ENCODE data around the gene THSD7A.

DNA sequence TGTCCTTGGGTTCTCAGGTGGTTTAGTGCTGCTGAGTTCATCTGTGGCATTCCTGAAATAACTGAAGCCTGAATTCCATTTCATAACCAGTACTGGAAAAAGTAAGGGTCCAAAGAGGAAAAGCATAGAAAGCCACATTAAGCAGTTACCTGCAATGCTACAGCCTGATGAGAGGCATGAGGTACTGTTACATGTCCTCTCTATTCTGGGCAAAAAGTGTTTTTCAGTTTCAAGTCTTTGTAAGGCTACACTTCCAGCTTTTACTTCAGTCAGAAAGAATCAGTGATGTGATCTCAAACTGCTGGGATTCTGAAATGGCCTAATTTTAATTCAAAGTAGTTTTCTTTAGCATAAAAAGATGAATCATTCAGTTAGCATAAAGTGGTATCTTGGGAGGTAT is 488.9 kb downstream of the THSD7A start:
- TF ChIP-seq, protein P1, sequence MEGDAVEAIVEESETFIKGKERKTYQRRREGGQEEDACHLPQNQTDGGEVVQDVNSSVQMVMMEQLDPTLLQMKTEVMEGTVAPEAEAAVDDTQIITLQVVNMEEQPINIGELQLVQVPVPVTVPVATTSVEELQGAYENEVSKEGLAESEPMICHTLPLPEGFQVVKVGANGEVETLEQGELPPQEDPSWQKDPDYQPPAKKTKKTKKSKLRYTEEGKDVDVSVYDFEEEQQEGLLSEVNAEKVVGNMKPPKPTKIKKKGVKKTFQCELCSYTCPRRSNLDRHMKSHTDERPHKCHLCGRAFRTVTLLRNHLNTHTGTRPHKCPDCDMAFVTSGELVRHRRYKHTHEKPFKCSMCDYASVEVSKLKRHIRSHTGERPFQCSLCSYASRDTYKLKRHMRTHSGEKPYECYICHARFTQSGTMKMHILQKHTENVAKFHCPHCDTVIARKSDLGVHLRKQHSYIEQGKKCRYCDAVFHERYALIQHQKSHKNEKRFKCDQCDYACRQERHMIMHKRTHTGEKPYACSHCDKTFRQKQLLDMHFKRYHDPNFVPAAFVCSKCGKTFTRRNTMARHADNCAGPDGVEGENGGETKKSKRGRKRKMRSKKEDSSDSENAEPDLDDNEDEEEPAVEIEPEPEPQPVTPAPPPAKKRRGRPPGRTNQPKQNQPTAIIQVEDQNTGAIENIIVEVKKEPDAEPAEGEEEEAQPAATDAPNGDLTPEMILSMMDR (IDR thresholded peaks at IDR 0.05) = no peak
- no peak for TF ChIP-seq POLR2A (IDR thresholded peaks at IDR 0.05)

Measured in heart left ventricle (tissue), 13 donors.